ENCODE data around the gene SETBP1. TPM values are rescaled to one million over a fixed set of nuclear protein-coding genes. Genes with fewer than 3 reads are reported as not detected.

The SETBP1 gene
- total and polyA plus RNA-seq, 2 of the 8 experiments (the other 6 are each of a cell fraction or from before 2014, with no cell fraction given): 2.0 to 6.5 TPM

- TF ChIP-seq CBX8 (IDR thresholded peaks at IDR 0.05; ENCODE audit: borderline replicate concordance, low read depth, low read length) (no peak), RAD21 (IDR thresholded peaks at IDR 0.05 in 1 of 2, conservative IDR thresholded peaks at IDR 0.05 in 1 of 2; ENCODE audit: low read depth in 2 of 2, low read length in 2 of 2) (no peak)
Observed at GRCh38 chr18:44742718-44743311, 62.1 kb downstream of the SETBP1 start (continued).

All from H1 (cell line).